SU-DHL-6 (cell line): Measurements from ENCODE around the gene ZP2.

Source experiments
- EZH2phosphoT487 ChIP-seq: fragments of 200-600 bp; sonication (generic), shearing (Covaris generic); conservative IDR thresholded peaks from 2 replicates; pipeline ENCODE4 v1.6.1; 2018; ENCODE audit warnings: mild to moderate bottlenecking, antibody characterized with exemption, low read length, moderate library complexity, mixed read lengths
- TF ChIP-seq, protein P1 (sequence below): fragments of 200-600 bp; sonication (generic); IDR thresholded peaks from one replicate; pipeline ENCODE4 v1.5.1; 2017; ENCODE audit warnings: antibody characterized with exemption, mild to moderate bottlenecking, low read length, moderate library complexity; ENCODE audit not compliant: insufficient read depth, poor library complexity, severe bottlenecking

DNA sequence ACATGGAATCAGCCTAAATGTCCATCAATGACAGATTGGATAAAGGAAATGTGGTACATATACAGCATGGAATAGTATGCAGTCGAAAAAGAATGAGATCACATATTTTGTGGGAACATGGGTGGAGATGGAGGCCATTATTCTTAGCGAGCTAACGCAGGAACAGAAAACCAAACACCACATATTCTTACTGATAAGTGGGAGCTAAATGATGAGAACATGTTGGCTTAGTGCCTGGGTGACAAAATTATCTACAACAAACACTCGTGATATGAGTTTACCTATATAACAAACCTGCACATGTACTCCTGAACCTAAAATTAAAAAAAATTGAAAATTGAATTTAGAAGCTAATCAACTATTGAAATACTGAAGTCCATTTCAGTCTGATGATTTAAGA is 28.3 kb upstream of the ZP2 start:
- TF ChIP-seq, protein P1, sequence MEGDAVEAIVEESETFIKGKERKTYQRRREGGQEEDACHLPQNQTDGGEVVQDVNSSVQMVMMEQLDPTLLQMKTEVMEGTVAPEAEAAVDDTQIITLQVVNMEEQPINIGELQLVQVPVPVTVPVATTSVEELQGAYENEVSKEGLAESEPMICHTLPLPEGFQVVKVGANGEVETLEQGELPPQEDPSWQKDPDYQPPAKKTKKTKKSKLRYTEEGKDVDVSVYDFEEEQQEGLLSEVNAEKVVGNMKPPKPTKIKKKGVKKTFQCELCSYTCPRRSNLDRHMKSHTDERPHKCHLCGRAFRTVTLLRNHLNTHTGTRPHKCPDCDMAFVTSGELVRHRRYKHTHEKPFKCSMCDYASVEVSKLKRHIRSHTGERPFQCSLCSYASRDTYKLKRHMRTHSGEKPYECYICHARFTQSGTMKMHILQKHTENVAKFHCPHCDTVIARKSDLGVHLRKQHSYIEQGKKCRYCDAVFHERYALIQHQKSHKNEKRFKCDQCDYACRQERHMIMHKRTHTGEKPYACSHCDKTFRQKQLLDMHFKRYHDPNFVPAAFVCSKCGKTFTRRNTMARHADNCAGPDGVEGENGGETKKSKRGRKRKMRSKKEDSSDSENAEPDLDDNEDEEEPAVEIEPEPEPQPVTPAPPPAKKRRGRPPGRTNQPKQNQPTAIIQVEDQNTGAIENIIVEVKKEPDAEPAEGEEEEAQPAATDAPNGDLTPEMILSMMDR = no peak
- TF ChIP-seq EZH2phosphoT487 = no peak
